NT2/D1 (cell line): ENCODE measurements around the gene HEPACAM.

Source experiments
- DNase-seq: peaks from one replicate; pipeline ENCODE4 v3.0.0-alpha.2; 2011; ENCODE audit warnings: low read depth, low spot score
- H3K27me3 ChIP-seq: 2 replicates; pipeline ENCODE4 v1.6.0; 2011; ENCODE audit warnings: mild to moderate bottlenecking; ENCODE audit not compliant: insufficient read length, insufficient read depth
- H3K36me3 ChIP-seq: 2 replicates; pipeline ENCODE4 v1.6.1; 2011; ENCODE audit warnings: mild to moderate bottlenecking, low read length, mixed read lengths; ENCODE audit not compliant: insufficient read depth, insufficient read length
- H3K4me1 ChIP-seq: 2 replicates; pipeline ENCODE4 v1.5.1; 2011; ENCODE audit not compliant: insufficient read depth, insufficient read length
- H3K4me3 ChIP-seq: 2 replicates; pipeline ENCODE4 v1.5.1; 2011; ENCODE audit warnings: low read depth; ENCODE audit not compliant: insufficient read length
- H3K9ac ChIP-seq: 2 replicates; pipeline ENCODE4 v1.6.0; 2011; ENCODE audit warnings: low read depth; ENCODE audit not compliant: insufficient read length
- H3K9me3 ChIP-seq: 2 replicates; pipeline ENCODE4 v1.5.1; 2011; ENCODE audit warnings: mild to moderate bottlenecking, low read length; ENCODE audit not compliant: insufficient read depth
- SUZ12 ChIP-seq: IDR thresholded peaks from 2 replicates; pipeline ENCODE4 v1.6.1; 2011; ENCODE audit not compliant: insufficient read length, insufficient read depth; ENCODE audit errors: extremely low read depth
- YY1 ChIP-seq: IDR thresholded peaks from 2 replicates; pipeline ENCODE4 v1.6.1; 2011; ENCODE audit not compliant: insufficient read length, insufficient read depth
- ZNF274 ChIP-seq: IDR thresholded peaks from 2 replicates; pipeline ENCODE4 v1.6.1; 2011; ENCODE audit warnings: mild to moderate bottlenecking, low read depth, low read length

HEPACAM gene

DNA sequence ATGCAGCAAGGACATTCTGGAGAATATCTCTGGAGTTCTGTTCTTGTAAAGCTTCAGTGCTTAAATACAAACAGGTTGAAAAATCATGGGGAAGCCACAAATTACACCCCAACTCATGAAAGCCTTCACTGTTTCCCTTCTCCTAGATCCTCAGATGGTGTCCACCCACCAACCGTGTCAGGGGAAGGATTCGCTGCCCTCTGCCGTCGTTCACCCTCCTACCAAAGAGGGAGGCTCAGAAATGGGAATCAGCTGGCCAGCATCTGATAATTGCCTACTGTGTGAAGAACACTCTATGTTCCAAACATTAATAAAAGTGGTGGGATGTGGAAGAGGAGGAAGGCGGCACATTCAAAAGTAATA lies 7.4 kb upstream of the HEPACAM start:
- Histone ChIP-seq H3K9me3 (no peaks in the 10 kb centered on the region), H3K4me1 (no peaks in the 10 kb centered on the region), H3K9ac (no peak overlapping the region), H3K36me3 (no peaks in the 10 kb centered on the region), H3K4me3 (no peak overlapping the region), H3K27me3 (no peaks in the 10 kb centered on the region)
- no peak for TF ChIP-seq YY1
- DNase-seq: no peak

DNA sequence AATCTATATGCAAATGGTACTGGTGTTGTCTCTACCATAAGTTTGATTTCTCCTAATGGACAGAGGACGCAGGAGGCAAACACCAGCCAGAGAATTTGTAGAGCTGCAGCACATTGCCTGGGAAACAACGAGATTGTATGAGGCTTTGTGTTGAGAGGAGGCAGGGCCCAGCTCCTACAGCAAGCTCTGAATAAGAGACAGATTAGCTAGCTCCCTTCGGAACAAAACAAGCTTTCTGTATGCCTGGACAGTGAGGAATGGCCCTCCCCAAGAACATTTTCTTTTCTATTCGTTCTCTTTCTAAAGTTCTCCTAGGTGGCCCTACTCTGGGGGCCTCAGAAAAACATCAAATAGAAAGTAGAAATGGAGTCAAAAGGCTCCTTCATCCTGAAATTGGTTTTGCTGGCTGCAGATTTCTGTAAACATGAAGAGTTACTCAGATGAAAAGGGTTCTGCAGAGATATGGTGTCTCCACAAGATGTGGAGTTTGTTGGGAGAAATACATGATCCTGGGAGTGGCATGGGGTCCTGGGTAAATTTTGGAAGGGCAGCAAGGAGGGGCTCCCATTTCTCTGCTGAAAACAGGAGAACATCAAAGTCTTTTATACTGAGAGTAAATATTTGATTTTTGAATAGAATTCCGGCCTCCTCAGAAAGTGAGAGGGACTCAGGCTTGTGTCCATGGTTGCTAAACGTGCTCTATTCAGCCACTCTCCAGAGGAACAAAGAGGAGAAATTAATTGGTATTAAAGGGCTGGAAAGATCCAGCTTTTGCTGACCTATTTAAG lies 6.8 kb upstream of the HEPACAM start:
- Histone ChIP-seq H3K9ac (no peak overlapping the region), H3K4me1 (no peaks in the 10 kb centered on the region), H3K4me3 (no peak overlapping the region), H3K9me3 (no peaks in the 10 kb centered on the region), H3K27me3 (no peaks in the 10 kb centered on the region), H3K36me3 (no peaks in the 10 kb centered on the region)
- no peak for DNase-seq
- no peak for TF ChIP-seq YY1
- TF ChIP-seq SUZ12: no peak
- no peak for TF ChIP-seq ZNF274

- Histone ChIP-seq H3K4me3 (no peak overlapping the region), H3K36me3 (no peaks in the 10 kb centered on the region), H3K9ac (no peak overlapping the region), H3K27me3 (no peaks in the 10 kb centered on the region), H3K9me3 (no peaks in the 10 kb centered on the region), H3K4me1 (no peaks in the 10 kb centered on the region)
- TF ChIP-seq YY1 (no peak), ZNF274 (no peak), SUZ12 (no peak)
- no peak for DNase-seq
Observed at GRCh38 chr11:124941703-124942102, 5.9 kb upstream of the HEPACAM start.

- Histone ChIP-seq H3K9me3 (no peaks in the 10 kb centered on the region), H3K4me3 (no peak overlapping the region), H3K9ac (no peak overlapping the region), H3K4me1 (no peaks in the 10 kb centered on the region), H3K36me3 (no peaks in the 10 kb centered on the region), H3K27me3 (no peaks in the 10 kb centered on the region)
- TF ChIP-seq YY1: no peak
- TF ChIP-seq SUZ12: no peak
- TF ChIP-seq ZNF274: no peak
- no peak for DNase-seq
Observed at GRCh38 chr11:124938970-124939369, 3.1 kb upstream of the HEPACAM start.

GRCh38 chr11:124938206-124938765 lies 2.4 kb upstream of the HEPACAM start:
- Histone ChIP-seq H3K27me3 (no peaks in the 10 kb centered on the region), H3K4me1 (no peaks in the 10 kb centered on the region), H3K9ac (no peak overlapping the region), H3K9me3 (no peaks in the 10 kb centered on the region), H3K36me3 (no peaks in the 10 kb centered on the region), H3K4me3 (no peak overlapping the region)
- DNase-seq: no peak
- TF ChIP-seq YY1 (no peak), SUZ12 (no peak), ZNF274 (no peak)

- no peak for TF ChIP-seq ZNF274
- TF ChIP-seq YY1: no peak
- TF ChIP-seq SUZ12: no peak
Observed at GRCh38 chr11:124937336-124937935, 1.6 kb upstream of the HEPACAM start.

DNA sequence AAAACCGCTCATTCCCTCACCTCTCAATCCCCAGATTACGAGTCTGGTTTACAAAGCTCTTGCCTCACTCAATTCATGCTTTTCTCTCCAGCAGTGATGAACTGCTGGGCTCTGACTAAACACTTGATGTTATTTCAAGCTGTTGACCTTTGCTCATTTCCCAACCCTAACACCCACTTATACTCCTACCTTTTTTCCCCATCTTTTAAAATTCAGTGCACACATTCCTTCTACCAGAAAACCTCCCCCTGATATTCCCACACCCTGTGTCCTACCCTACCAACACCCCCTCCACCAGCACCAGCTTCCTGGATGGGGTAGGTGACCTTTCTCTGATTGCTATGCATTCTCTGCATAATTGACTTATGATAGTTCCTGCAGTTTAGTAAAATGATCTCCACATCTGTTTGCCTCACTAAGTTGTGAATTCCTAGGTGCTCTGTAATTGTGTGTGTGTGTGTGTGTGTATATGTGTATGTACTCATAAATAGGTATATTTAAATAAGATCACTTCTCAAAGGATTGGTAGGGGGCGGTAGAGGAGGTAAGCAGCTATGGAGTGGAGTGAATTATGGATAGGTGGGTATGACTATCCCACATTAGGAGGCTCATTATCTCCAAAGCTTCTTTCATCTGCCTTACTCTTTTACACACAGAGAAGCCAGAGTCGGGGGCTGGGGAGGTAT lies 842 bp downstream of the HEPACAM start:
- DNase-seq: no peak
- H3K4me3 ChIP-seq: no peak overlapping the region
- TF ChIP-seq SUZ12: no peak
- H3K9me3 ChIP-seq: no peaks in the 10 kb centered on the region
- H3K4me1 ChIP-seq: no peaks in the 10 kb centered on the region
- H3K27me3 ChIP-seq: no peaks in the 10 kb centered on the region
- H3K36me3 ChIP-seq: no peaks in the 10 kb centered on the region
- H3K9ac ChIP-seq: no peak overlapping the region

More at GRCh38 chr11:124937336-124937935, 1.6 kb upstream of the HEPACAM start:
- Histone ChIP-seq H3K27me3 (no peaks in the 10 kb centered on the region), H3K9ac (no peak overlapping the region), H3K9me3 (no peaks in the 10 kb centered on the region), H3K4me3 (no peak overlapping the region), H3K36me3 (no peaks in the 10 kb centered on the region), H3K4me1 (no peaks in the 10 kb centered on the region)
- DNase-seq: no peak
